D341Med (cell line): ENCODE results near the gene ATP13A3.

Experiments used
- DNase-seq: peaks from one replicate; pipeline ENCODE4 v3.0.0; 2012; ENCODE audit warnings: low spot score

Gene ATP13A3

DNA sequence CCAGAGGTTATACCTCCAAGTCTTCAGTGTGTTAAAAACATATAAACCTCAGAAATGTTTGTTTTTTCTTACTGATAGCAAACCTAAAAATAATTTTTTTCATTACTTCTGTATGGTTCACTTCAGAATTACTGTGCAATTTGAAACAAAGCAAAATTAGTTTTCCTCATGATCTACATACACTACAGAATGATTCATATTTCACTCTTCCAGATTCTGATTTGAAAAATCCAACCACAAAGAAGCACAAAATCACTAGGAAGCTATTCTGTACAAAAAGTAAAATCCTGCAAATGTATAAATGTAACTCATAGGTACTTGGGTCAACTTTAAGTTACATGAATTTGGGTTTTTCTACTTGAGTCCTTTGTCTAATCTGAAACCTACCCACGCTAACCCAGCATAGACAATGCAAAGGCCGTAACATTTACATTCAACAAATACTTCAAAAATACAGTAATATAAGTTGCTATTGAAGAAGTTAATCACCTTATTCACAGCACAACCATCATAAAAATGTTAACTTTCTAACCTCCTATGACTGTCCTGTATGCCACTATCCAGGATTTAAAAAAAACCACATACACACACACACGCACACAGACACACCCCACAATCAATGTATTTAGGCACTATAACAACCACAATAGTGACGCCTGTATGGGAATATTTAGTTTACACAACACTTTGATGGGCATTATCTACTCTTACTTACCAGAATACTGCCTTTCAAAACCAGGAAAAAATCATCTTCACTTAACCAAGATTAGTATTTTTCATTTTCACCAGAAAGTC, 11.5 kb downstream of the ATP13A3 start:
- no peak for DNase-seq

DNA sequence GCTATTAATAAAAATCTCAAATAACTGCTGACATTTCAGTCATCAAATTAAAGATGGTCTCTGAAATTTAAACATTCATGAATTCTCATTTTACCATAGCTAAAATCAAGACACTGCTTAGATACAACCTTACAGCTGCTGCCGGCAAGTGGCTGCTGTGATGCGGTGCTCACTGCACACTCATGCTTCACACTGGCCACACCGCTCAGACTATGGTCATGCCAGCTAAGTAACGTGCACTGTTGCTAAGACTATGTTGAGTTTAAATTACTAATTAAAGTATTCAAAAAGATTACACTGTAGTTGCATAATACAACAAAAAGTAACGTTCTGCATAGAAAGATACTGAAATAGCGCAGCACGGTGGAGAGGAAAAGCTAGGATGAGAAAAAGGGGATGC, 12.1 kb downstream of the ATP13A3 start:
- DNase-seq = no peak

DNA sequence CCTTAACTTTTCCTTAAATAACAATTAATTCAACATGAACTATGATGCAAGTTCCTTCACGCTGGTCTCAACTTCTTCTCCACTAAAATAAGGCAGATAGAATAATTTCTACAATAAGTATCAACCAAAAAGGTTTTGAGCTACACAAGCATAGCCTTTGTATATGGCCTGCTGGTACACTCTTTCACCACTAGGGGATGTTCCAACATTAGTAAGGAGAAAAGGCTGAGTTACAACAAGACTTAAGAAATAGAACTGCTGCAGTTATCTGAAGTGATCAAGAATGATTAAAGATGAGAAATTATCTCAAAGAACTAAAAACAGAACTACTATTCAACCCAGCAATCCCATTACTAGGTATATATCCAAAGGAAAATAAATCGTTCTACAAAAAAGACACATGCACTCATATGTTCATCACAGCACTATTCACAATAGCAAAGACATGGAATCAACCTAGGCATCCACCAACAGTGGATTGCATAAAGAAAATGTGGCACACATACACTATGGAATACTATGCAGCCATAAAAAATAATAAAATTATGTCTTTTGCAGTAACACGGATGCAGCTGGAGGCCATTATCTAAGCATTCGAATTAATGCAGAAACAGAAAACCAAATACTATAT, 14.4 kb downstream of the ATP13A3 start:
- DNase-seq = peak; percentile 48

DNA sequence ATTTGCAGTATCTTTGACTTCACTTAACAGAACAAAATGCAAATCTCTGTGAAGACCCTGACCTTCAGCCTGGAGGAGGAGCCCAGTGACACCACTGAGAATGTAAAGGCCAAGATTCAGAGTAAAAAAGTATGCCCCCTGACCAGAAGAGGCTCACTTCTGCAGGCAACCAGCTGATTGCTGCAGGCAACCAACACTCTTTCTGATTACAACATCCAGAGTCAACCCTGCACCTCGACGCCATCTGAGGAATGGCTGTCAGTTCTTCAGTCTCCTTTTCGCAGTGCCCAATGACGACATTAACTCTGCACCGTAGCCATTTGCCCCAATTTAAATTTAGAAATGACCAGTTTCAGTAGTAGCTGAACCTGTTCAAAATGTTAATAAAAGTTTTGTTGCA, 14.9 kb downstream of the ATP13A3 start:
- no peak for DNase-seq

DNA sequence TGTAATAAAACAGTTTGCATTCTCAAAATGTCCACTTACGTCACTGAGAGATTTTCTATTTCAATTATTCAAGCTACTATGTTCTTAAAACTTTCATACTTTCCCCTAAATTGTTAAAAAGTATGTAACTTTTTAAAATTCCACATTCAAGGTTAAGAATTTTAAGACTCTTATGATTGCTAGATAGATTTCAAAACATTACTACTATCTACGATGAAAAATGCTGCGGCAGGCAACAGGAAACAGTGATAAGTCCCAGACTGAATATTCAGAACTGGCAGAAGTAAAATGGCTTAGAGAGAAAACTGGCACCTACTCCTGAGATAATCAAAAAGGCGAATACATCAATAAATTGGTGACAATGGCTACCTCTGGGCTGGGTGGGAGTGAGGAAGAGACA, 16.2 kb downstream of the ATP13A3 start:
- DNase-seq = no peak

DNA sequence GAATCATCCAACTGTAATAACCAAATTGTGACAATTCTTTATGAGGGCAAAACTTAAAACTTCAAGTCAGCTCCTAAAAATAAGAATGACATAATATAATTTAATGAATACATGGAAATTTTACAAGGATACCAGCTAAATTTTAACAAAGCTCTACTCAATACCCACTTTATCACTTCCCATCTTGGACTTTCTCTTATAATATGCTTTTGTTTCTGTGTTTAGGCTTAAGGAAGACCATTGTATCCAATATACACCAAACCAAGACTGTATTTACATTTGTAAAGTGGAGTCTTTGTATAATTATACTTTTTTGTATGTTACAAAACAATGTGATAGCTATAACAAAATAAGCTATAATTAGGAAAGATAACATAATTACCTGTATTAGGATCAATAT, 16.8 kb downstream of the ATP13A3 start:
- no peak for DNase-seq

DNA sequence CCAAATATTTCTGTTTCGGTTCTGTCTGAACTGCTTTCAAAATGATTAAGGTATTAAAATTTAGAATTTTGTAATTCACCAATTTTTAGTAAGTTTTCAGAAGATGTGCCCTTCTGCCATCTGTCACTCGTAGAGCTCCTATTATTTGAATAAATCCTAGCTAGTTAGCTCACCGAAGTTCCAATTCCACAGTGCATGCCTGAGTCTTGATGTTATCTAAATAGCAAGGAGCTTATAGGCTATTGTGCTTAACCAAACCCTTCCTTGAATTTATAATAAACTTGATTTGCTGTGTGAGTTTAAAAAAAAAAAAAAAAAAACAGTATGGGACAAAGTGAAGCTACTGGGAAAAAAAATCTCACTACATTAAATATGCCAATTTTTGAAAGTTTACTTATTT, 18.7 kb downstream of the ATP13A3 start:
- no peak for DNase-seq

DNA sequence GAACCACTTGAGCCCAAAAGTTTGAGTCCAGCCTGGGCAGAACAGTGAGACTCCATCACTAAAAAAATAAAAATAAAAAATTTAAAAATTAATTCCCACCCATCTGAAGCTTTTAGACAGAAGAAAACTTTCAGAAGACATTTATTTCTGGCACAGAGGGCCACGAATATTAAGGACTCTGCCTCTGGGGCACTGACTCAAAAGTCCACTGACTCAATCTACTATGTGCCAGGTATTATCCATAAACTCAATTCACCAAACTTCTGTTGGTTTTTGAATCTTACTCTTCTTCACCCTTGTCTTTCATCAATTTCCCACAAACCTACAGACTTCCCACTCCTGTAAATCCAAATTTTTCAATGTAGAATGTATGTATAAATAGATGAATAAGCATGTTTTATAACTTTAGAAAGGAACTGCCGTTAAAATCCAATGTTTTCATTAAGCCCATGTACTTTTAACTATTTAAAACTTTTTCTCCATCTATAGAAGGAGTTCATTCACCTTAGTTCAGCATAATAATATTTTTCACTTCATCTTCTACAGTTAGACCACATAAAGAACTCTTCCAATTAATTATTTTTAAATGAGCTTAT, 19.9 kb downstream of the ATP13A3 start:
- no peak for DNase-seq

DNA sequence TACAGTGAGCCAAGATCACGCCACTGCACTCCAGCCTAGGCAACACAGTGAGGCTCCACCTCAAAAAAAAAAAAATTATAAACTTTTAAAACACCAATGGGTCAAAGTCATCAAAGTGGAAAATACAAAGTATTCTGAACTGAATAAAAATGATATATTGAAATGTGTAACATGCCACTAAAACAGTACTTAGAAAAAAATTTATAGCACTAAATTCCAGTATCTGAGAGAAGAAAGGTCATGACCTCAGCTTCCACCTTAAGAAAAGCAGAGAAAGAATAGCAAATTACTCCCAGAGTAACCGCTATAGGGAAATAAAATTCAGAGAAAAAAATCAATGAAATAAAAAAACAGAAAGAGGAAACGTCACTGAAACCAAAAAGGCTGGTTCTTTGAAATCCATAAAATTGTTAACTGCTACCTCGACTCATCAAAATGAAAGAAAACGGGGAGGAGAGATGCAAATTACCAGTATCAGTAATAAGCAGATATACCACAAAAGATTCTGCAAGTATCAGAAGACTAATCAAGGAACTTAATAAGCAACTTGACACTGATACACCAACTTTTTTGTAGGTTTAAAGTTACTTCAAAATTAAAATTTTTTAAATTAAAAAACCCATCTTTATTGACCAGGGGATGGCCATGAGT, 20.8 kb downstream of the ATP13A3 start:
- no peak for DNase-seq

DNA sequence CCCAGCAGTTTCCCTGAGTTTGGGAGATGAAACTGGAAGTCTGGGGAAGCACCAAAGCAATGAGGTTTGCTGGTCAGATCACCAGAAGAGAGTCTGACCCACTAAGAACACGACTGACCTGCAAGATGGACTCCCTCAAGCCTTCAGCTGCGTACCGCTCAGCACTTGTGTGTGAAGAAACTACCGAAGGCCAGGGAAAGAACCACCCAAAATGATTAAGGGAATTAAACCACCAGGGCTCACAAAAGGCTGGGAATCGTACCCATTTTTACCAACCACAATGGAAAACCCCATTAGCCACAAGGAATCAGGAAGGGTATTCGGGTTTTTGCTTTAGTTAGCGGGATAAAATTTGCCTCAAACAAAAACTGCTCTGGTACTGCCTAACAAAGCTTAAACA, 21.6 kb downstream of the ATP13A3 start:
- DNase-seq = no peak

DNA sequence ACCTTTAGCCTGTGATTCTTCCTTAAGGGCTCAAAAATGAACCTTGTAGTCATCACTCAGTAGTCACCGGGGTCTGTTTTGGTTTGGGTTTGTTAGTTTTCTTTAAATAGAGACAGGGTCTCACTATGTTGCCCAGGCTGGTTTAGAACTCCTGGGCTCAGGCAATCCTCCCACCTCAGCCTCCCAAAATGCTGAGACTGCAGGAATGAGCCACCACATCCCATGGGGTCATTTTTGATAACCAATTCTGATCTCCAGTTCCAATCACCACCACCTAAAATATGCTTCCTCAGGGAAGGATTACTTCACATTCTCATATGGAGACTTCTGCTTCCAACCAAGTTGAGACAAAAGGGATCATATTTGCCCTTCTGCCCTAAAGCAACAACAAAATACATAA, 22.1 kb downstream of the ATP13A3 start:
- no peak for DNase-seq

DNA sequence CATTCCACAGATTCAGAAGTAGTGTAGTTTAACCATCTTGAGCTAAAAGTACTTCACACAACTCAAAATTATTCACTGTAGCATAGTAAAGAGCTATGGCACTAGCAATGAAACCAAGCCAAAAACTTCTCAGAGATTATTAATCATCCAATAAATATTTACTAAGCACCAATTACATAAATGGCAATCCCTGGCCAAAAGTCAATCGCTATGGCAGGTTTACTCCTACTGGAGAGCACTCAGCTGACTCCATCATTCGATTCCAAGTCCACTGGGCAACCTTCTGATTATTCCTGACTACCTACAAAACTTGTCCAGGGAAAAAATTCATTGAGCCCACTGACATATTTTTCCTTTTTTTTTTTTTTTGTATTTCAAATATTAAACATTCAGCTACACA, 23.9 kb downstream of the ATP13A3 start:
- no peak for DNase-seq

DNA sequence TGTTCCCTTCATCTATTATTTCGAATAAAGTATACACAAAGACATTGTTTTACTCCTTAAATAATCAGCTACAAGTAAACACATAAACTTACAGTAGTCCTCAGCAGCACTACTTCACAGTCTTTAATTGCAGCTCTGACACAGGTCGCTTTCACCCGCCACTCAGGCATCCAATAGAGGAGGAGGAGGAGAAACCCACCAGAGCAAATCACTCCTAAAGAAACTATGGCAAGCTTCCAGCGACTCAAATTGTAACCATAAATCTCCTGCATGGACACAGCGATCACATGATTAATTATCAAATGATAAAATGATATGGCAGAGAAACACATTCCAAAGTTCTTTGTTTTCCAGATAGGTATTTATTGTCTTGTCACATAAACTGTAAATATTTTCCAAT, 26.2 kb downstream of the ATP13A3 start:
- no peak for DNase-seq

DNA sequence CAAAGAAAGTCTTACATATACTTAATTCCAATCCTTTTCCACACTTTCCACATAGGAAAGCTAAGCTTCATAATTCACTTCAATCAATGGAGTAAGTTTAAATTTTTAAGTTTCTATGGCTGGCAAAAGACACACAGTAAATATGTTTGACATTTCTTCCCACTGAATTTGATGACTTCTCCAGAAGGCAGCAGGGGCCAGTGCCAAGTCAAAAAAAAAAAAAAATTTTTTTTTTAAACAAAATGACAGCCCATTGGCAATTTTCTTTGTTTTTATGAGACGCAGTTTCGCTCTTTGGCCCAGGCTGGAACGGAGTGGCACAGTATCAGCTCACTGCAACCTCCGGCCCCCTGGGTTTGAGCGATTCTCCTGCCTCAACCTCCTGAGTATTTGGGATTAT, 28.7 kb downstream of the ATP13A3 start:
- DNase-seq = no peak

DNA sequence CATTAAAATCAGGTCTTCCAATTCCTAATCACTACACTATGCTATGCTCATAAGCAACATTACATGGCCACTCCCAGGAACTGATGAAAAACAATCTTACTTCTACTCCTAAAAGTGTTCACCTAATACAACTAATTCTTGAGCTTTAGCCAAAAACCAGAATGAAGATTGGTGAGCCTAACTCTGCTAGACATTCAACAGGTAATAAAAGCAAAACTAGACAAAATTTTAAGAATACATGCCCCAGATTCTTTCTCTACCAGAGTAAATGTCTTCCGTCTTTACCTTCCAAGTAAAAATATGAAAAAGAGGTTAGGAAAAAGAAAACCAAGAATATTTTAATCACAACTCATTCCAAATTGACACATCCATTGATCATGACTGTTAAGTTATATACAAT, 31.3 kb downstream of the ATP13A3 start:
- DNase-seq = no peak

DNA sequence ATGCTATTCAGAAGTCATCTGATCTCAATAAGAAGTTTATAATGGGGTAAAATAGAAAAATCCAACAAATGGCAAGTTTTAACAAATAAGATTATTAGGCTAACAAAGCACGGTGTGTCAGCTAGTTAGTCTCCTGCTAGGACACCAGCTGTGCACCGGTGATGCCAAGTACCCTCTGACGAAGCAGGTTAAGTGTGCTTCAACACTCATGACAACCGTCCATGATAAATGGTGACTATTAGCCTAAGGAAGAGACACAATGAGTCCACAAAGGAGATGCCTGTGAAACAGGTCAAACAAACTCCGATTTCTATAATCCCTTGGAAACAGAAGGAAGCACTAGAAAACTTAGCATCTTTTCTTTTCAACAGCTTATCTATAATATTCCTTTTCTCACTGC, 36.5 kb downstream of the ATP13A3 start:
- DNase-seq = no peak

DNA sequence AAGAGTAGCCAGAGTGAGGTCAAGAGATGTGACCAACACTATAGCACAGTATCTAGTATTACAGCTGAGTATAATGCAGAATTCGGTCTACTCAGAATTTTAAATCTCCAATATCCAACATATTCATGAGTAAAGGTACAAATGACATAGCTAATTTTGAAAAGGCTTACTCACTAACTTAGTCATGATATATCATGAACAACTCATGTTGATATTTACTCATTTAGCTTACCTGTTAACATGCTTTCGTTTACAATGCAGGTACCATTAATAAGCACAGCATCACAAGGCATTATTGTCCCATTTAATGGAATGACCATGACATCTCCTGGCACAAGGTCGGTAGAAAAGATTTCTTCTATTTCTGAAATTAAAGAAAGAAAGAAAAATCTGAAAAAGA, 36.9 kb downstream of the ATP13A3 start:
- DNase-seq = no peak

DNA sequence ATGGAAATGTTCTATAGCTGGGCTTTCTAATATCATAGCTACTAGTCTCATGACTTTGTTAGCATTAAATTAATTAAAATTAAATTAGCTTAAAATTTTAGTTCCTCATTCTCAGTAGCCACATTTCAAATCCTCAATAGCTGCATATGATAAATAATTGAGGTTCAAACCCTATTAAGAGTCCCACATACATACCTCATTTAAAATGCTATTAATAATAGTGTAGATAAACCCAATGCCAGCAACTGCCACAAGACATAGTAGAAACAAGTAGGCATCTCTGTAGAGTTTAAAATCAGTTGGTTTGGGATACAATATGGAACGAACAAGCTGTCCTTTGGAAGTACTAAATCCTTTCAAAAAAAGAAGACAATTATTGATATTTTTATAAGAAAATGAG, 39.1 kb downstream of the ATP13A3 start:
- no peak for DNase-seq

DNA sequence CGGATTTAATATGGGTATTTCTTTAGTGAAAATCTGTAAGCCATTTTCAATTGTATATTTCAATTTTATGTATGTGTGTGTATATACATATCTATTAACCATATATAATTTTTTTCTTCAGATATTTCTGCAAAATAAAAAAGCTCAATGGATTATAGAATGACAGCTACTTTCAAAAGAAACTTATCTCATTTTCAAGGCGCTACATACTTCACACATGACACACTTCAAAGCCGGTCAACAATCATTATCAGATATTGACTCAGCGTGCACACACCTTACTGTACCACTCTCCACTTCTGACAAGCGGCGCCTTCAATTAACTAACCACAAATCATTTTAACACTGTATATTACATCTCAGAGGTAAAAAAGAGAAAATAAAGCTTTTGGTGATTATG, 39.6 kb downstream of the ATP13A3 start:
- DNase-seq = no peak

DNA sequence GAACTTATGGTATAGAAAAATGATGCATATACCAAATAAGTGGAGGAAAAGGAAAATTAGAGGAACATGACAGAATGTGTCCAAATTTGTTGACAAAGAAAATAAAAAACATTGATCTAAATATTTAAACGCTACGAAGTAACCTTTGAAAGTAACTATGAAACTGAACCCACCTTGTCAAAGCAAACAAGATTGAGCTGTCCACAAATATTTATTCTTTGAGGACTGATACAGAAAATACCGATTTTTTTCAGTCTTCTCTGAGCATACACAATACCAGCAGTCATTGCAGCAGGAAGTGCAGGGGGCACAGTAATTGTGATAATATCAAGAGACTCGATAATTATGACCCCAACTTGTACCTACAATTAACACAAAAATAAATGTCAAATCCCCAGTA, 40.0 kb downstream of the ATP13A3 start:
- no peak for DNase-seq

DNA sequence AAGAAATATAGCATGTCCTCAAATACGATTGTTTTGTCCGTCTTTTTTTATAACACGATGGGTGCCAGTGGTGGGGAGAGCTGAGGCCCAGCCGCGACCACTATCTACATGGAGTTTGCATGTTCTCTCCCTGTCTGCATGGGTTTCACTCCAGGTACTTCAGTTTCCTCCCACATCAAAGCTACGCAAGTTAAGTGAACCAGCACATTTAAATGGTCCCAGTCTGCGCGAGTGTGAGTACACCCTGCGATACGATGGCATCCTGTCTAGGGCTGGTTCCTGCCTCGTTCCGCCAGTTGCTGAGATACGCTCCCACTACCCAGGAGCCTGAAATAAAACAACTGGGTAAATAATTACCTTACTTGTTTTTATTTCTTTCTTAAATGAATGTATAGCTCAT, 40.6 kb downstream of the ATP13A3 start:
- no peak for DNase-seq

DNA sequence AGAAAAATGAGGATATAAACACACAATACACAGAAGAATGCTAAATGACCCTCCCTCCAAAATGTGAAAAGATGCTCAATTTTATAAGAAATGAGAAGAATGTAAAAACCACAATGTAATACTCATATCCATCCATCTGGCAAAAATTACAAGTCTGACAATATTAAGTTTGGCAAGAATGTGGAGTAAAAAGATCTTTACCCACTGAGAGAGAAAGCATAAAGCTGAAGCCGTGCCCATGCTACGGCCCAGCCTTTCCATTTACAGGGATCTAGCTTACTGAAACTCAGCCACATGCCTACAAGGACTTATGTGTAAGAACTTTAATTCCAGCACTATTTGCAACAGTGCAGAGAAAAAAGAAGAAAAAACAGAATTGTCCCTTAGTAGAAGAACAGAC, 42.9 kb downstream of the ATP13A3 start:
- no peak for DNase-seq

DNA sequence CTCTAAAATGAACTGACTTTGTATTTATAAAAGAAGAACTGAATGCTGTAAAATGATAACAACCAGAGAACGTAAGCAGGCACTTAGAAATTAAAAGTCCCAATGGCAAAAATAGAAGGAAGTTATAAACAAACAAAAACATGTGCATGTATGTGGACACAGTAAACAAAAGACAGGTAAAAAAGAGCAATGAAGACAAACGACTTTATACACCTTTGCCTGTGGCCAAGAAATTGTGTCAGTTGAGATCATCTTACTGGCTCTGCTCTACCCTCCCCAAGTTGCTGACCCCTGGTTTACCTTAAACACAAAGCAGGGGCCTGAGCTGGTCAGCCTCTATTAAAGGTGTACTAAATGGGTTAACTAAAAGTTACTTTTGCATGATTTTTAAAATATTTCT, 46.0 kb downstream of the ATP13A3 start:
- no peak for DNase-seq
